ENCODE results near the gene ARL6IP4. TPM values are rescaled to one million over a fixed set of nuclear protein-coding genes. Genes with fewer than 3 reads are reported as not detected.

ARL6IP4 gene
- total and polyA plus RNA-seq, 2 of the 4 experiments (the other 2 are of a cell fraction), result 161 to 254 TPM

DNA sequence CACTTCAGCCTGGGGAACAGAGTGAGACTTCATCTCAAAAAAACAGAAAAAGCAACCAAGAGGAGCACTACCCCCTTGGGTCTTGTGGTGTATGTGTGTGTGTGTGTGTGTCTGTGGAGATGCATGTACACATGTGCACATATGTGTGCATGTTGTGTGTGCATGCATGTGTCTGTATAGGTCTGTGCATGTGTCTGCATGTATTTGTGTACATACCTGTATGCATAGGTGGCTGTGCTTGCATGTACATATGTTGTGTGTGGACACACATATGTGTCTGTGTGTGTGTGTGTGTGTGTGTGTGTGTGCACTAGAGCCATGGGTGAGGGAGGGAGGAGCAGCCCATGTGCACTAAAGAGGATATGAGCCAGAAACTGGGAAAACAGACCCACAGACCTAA, 49.1 kb downstream of the ARL6IP4 start:
- peaks cover 30% of the 10 kb centered on the region for H3K36me3 ChIP-seq (ENCODE audit: control insufficient read depth, insufficient read depth, low read length)
- H3K27ac ChIP-seq (ENCODE audit: insufficient read depth, low read length), result no peak overlapping the region
- TF ChIP-seq, protein P1, sequence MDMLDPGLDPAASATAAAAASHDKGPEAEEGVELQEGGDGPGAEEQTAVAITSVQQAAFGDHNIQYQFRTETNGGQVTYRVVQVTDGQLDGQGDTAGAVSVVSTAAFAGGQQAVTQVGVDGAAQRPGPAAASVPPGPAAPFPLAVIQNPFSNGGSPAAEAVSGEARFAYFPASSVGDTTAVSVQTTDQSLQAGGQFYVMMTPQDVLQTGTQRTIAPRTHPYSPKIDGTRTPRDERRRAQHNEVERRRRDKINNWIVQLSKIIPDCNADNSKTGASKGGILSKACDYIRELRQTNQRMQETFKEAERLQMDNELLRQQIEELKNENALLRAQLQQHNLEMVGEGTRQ (IDR thresholded peaks at IDR 0.05; ENCODE audit: low read depth, low read length), result no peak
- TF ChIP-seq NFE2L2 (IDR thresholded peaks at IDR 0.05; ENCODE audit: low read depth, low read length) (no peak), MAFK (IDR thresholded peaks at IDR 0.05; ENCODE audit: low read depth, low read length) (no peak), MXI1 (IDR thresholded peaks at IDR 0.05; ENCODE audit: borderline replicate concordance, low read depth, low read length) (no peak), POLR2A (IDR thresholded peaks at IDR 0.05; ENCODE audit: low read depth, low read length) (no peak), MAZ (IDR thresholded peaks at IDR 0.05; ENCODE audit: borderline replicate concordance, low read depth, low read length) (no peak), BHLHE40 (IDR thresholded peaks at IDR 0.05; ENCODE audit: low read depth, low read length) (no peak), CHD1 (IDR thresholded peaks at IDR 0.05; ENCODE audit: low read depth, low read length) (no peak), RCOR1 (IDR thresholded peaks at IDR 0.05; ENCODE audit: insufficient replicate concordance, low read length) (no peak), RAD21 (IDR thresholded peaks at IDR 0.05; ENCODE audit: low read length) (no peak), CEBPB (IDR thresholded peaks at IDR 0.05; ENCODE audit: low read depth, low read length) (no peak), FOS (IDR thresholded peaks at IDR 0.05; ENCODE audit: low read depth, low read length) (no peak), RFX5 (IDR thresholded peaks at IDR 0.05; ENCODE audit: low read depth, low read length) (no peak), SMC3 (IDR thresholded peaks at IDR 0.05; ENCODE audit: low read depth, low read length) (no peak)
- TF ChIP-seq, protein P2, sequence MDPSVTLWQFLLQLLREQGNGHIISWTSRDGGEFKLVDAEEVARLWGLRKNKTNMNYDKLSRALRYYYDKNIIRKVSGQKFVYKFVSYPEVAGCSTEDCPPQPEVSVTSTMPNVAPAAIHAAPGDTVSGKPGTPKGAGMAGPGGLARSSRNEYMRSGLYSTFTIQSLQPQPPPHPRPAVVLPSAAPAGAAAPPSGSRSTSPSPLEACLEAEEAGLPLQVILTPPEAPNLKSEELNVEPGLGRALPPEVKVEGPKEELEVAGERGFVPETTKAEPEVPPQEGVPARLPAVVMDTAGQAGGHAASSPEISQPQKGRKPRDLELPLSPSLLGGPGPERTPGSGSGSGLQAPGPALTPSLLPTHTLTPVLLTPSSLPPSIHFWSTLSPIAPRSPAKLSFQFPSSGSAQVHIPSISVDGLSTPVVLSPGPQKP (IDR thresholded peaks at IDR 0.05; ENCODE audit: borderline replicate concordance, low read depth, low read length), result no peak
- TF ChIP-seq, protein P3, sequence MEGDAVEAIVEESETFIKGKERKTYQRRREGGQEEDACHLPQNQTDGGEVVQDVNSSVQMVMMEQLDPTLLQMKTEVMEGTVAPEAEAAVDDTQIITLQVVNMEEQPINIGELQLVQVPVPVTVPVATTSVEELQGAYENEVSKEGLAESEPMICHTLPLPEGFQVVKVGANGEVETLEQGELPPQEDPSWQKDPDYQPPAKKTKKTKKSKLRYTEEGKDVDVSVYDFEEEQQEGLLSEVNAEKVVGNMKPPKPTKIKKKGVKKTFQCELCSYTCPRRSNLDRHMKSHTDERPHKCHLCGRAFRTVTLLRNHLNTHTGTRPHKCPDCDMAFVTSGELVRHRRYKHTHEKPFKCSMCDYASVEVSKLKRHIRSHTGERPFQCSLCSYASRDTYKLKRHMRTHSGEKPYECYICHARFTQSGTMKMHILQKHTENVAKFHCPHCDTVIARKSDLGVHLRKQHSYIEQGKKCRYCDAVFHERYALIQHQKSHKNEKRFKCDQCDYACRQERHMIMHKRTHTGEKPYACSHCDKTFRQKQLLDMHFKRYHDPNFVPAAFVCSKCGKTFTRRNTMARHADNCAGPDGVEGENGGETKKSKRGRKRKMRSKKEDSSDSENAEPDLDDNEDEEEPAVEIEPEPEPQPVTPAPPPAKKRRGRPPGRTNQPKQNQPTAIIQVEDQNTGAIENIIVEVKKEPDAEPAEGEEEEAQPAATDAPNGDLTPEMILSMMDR (conservative IDR thresholded peaks at IDR 0.05; ENCODE audit: low read depth, low read length), result no peak
- no peak overlapping the region for H2BK5ac ChIP-seq (ENCODE audit: low read depth, low read length, poor library complexity, severe bottlenecking)
- BruUV-seq (replicated peaks), result no TSS peak
- no peak overlapping the region for H2BK20ac ChIP-seq (ENCODE audit: low read depth, low read length)
- no peak overlapping the region for H3K23ac ChIP-seq (ENCODE audit: low read depth, low read length)
- H3K27me3 ChIP-seq (ENCODE audit: control insufficient read depth, insufficient read depth, low read length), result no peaks in the 10 kb centered on the region
- H3K9me1 ChIP-seq (ENCODE audit: insufficient read depth, low read length), result peaks cover 14% of the 10 kb centered on the region
- H3K4me1 ChIP-seq (ENCODE audit: control insufficient read depth, insufficient read depth, low read length), result peaks cover 3% of the 10 kb centered on the region; the same call in 1 of the 2 replicates
- H3K4ac ChIP-seq (ENCODE audit: low read depth, low read length), result no peak overlapping the region
- ChIA-PET POLR2A (ENCODE audit: unreplicated experiment) (no interaction called here), CTCF (no interaction called here)
- H3K9me3 ChIP-seq (ENCODE audit: control insufficient read depth, insufficient read depth, low read length), result no peaks in the 10 kb centered on the region
- H2BK15ac ChIP-seq (ENCODE audit: low read depth, low read length), result no peak overlapping the region
- H2BK120ac ChIP-seq (ENCODE audit: low read depth, low read length), result no peak overlapping the region
- peaks cover 0 to under 1% of the 10 kb centered on the region in 2 experiments; a peak in 1 of 4 replicates for H3K79me1 ChIP-seq (ENCODE audit: low read depth in 1 of 2, low read length in 2 of 2)
- H3K9ac ChIP-seq (ENCODE audit: low read depth, low read length), result no peak overlapping the region
- H3K14ac ChIP-seq (replicated peaks; ENCODE audit: low read depth, low read length), result no peak overlapping the region
- H2AK9ac ChIP-seq (replicated peaks; ENCODE audit: low read depth, low read length, poor library complexity), result no peak overlapping the region
- in situ Hi-C loops (cut with MboI; ENCODE audit: low sequenced_read_pairs) (no loop called here), intact Hi-C loops (cut with micrococcal nuclease) (no loop called here), dilution Hi-C loops (cut with HindIII; ENCODE audit: low sequenced_read_pairs, unreplicated experiment) (no loop called here)
- no peak overlapping the region for H4K91ac ChIP-seq (ENCODE audit: insufficient read depth, low read depth, low read length)
- no peak overlapping the region for H3K56ac ChIP-seq (ENCODE audit: extremely low read depth, insufficient read depth, low read length)
- 0 out of 2 replicates have a peak, but pooled peaks cover 5% of the 10 kb centered on the region for H4K20me1 ChIP-seq (ENCODE audit: insufficient read depth, low read length)
- no peak overlapping the region for H4K8ac ChIP-seq (ENCODE audit: low read depth in 2 of 2, low read length in 2 of 2)
- ATAC-seq (ENCODE audit: low read depth) (no peak), DNase-seq (no peak)
- no peak overlapping the region for H3K4me2 ChIP-seq (ENCODE audit: low read depth, low read length)
- no peak overlapping the region for H3K4me3 ChIP-seq (ENCODE audit: insufficient read depth, low read depth, low read length)
- no peak overlapping the region for H4K5ac ChIP-seq (ENCODE audit: low read depth, low read length)
- no peak overlapping the region for H2AK5ac ChIP-seq (ENCODE audit: low read depth, low read length)
- H2AFZ ChIP-seq (replicated peaks; ENCODE audit: low read length, poor library complexity), result no peak overlapping the region
- H3K18ac ChIP-seq (ENCODE audit: low read depth, low read length), result no peak overlapping the region

Data from IMR-90 (cell line).